ENCODE data around the gene PIGL. TPM values are rescaled to one million over a fixed set of nuclear protein-coding genes. Genes with fewer than 3 reads are reported as not detected.

PIGL gene
- total and polyA plus RNA-seq, 2 donors (not counting 3 experiments of a cell fraction or from before 2014, with no cell fraction given) = 28.6 to 40.8 TPM

- BruUV-seq (replicated peaks) = no TSS peak
- Histone ChIP-seq H3K9ac (replicated peaks; ENCODE audit: extremely low read depth, insufficient read depth, low read length) (no peak overlapping the region), H3K9me3 (replicated peaks; ENCODE audit: control insufficient read depth, insufficient read depth, low read length) (no peaks in the 10 kb centered on the region), H3K27me3 (ENCODE audit: control insufficient read depth in 2 of 2, insufficient read depth in 2 of 2, low read length in 2 of 2) (no peaks in the 10 kb centered on the region), H3K4me2 (ENCODE audit: insufficient read depth, low read length) (no peak overlapping the region), H3K36me3 (ENCODE audit: control insufficient read depth in 2 of 2, extremely low read depth in 1 of 2, insufficient read depth in 2 of 2, low read length in 2 of 2) (no peaks in the 10 kb centered on the region), H3K4me3 (replicated peaks in 1 of 3; ENCODE audit: insufficient read depth in 1 of 3, low read depth in 1 of 3, low read length in 3 of 3) (no peak overlapping the region), H3K9me1 (replicated peaks; ENCODE audit: control insufficient read depth, extremely low read depth, insufficient read depth, low read length) (no peaks in the 10 kb centered on the region), H4K20me1 (replicated peaks; ENCODE audit: control insufficient read depth, extremely low read depth, insufficient read depth, low read length) (no peaks in the 10 kb centered on the region), H3K79me2 (ENCODE audit: control insufficient read depth, insufficient read depth, low read length) (no peaks in the 10 kb centered on the region), H3K27ac (ENCODE audit: insufficient read depth, low read depth, low read length) (no peak overlapping the region), H2AFZ (ENCODE audit: low read depth, low read length) (no peak overlapping the region), H3K4me1 (ENCODE audit: control insufficient read depth, extremely low read depth, insufficient read depth, low read length) (peaks cover 5% of the 10 kb centered on the region)
- DNase-seq (ENCODE audit: low read depth, low spot score) (no peak), FAIRE-seq (no peak)
- TF ChIP-seq MYC (IDR thresholded peaks at IDR 0.05; ENCODE audit: low read depth, low read length) (no peak), CTCF (IDR thresholded peaks at IDR 0.05; ENCODE audit: extremely low read depth in 1 of 2, insufficient read depth in 1 of 2, low read depth in 1 of 2, low read length in 2 of 2) (no peak), GATA2 (IDR thresholded peaks at IDR 0.05; ENCODE audit: insufficient read depth, insufficient read length, low read depth, low read length) (no peak), EZH2 (IDR thresholded peaks at IDR 0.05; ENCODE audit: borderline replicate concordance, low read depth, low read length, severe bottlenecking) (no peak), FOS (IDR thresholded peaks at IDR 0.05; ENCODE audit: borderline replicate concordance, insufficient read depth, low read length) (no peak), POLR2A (IDR thresholded peaks at IDR 0.05; ENCODE audit: low read depth, low read length) (no peak), MAX (IDR thresholded peaks at IDR 0.05; ENCODE audit: insufficient read depth, insufficient read length) (no peak), JUN (IDR thresholded peaks at IDR 0.05; ENCODE audit: borderline replicate concordance, insufficient read depth, insufficient read length, low read depth) (no peak), POLR2AphosphoS5 (IDR thresholded peaks at IDR 0.05; ENCODE audit: insufficient read depth, low read depth, low read length) (no peak)
- POLR2A ChIA-PET = no interaction called here
- dilution Hi-C loops (cut with MboI; ENCODE audit: extremely low pct_ligation_motif_present, low sequenced_read_pairs) = no loop called here
- CTCF ChIA-PET = interaction anchor here (1.4 to 4.6 kb wide), 4 partner anchors 11 to 37 kb away, joined by 4 to 23 read pairs (median 7); partner anchors contain the start of gene CENPV
- intact Hi-C loops (cut with micrococcal nuclease) = no loop called here
Observed at GRCh38 chr17:16327018-16327417, 110.0 kb downstream of the PIGL start.

Data from endothelial cell of umbilical vein (primary cell).